GM21526 (cell line): ENCODE data around the gene MRPS5.

Experiments used
- ATAC-seq: cut with Tn5 transposase; IDR thresholded peaks from one replicate; pipeline ENCODE4 v1.9.1; 2021; ENCODE audit warnings: moderate library complexity; ENCODE audit not compliant: unreplicated experiment, low FRiP score

Gene MRPS5

DNA sequence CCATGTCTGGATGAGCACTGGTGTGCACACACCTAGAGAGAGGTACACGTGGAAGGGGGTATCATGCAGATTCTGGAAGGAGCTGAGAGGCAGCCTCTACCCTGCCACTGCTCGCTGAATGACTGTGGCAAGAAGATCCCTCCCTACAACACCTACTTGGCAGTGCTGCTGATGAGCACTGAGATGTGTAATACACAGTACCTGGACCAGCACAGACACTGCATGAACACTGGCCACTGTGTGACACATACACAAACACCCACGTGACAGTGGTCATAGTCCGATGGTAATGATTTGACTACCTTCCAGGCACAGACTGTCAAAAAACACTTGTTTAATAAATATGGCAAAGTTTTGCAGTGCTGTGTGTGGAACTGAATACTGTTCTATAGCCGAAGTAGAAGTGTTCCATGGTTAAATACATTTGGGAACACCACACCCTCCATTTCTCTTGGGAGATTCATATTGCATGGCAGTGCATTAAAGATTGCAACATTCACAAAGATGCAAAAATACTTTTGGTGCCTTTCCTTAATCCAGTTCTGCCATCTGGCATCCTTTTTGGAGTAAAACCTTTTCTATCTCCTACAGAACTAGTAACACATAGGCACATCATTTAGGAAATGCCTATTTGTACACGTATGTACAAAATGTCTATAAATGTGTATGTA is 29.6 kb downstream of the MRPS5 start:
- no peak for ATAC-seq

DNA sequence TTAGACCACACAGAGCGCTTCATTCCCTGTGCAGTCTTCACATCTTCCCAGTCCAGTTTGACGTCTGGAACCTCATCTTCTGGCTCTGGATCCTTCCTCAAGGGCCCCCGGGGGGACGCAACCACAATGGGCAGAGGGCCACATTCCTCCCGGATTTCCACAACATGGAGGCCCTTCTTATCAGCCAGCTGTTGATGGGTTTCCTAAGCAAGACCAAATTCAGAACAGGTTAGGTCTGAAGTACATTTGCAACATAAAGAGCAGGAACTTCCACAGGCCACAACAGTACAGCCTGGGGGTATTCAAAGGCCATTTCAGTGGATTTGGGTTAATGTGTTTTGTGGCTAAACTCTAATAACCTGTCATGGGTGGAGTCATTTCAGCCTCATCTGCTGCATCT is 34.2 kb downstream of the MRPS5 start:
- ATAC-seq: no peak

DNA sequence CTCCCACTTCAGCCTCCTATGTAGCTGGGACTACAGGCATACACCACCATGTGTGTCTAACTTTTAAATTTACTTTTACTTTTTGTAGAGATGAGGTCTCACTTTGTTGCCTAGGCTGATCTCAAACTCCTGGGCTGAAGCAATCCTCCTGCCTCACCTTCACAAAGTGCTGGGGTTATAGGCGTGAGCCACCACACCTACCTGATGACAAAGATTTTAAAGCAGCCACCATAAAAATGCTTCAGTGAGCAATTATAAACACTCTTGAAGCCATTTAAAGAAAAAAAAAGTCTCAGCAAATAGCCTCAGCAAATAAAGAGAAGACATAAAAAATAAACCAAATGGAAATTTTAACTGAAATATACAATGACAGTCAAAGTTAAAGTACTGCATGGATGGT is 35.6 kb downstream of the MRPS5 start:
- no peak for ATAC-seq

DNA sequence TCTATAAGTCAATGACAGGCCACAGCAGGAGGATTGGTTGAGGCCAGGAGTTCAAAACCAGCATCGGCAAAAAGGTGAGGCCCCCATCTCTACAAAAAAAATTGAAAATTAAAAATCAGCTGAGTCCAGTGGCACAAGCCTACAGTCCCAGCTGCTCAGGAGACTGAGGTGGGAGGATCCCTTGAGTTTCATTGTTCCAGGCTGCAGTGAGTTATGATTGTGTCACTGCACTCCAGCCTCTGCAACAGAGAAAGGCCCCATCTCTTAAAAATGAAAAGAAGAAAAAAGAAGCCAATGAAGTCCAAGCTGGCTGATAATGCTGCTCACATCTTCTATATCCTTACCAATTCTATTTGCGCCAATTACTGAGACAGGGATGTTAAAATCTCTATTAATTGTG is 39.1 kb downstream of the MRPS5 start:
- no peak for ATAC-seq

DNA sequence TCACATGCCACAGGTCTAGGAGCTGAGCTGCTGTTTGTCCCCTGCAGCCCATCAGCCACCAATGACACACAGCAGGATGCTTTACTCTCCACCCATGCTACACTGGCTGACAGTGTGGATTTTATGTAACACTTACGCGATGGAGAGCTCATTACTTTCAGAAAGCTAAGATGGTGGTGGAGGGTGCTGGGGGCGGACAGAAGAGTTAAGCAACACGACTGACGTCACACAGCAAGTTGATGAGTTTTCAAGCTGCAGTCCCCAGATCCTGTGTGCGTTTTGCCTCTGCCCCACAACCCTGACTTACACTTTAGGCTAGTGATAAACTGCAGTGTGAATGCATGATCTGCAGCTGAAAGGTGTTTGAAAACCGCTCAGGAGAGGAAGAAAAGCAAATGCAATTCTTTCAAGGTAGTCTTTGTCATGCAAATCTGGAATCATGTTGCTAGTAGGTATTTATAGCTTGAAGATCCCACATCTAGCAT is 42.4 kb downstream of the MRPS5 start:
- no peak for ATAC-seq

- no peak for ATAC-seq
Observed at GRCh38 chr2:95077861-95078603, 43.6 kb downstream of the MRPS5 start.

GRCh38 chr2:95077530-95077825 is 44.1 kb downstream of the MRPS5 start:
- ATAC-seq: no peak

DNA sequence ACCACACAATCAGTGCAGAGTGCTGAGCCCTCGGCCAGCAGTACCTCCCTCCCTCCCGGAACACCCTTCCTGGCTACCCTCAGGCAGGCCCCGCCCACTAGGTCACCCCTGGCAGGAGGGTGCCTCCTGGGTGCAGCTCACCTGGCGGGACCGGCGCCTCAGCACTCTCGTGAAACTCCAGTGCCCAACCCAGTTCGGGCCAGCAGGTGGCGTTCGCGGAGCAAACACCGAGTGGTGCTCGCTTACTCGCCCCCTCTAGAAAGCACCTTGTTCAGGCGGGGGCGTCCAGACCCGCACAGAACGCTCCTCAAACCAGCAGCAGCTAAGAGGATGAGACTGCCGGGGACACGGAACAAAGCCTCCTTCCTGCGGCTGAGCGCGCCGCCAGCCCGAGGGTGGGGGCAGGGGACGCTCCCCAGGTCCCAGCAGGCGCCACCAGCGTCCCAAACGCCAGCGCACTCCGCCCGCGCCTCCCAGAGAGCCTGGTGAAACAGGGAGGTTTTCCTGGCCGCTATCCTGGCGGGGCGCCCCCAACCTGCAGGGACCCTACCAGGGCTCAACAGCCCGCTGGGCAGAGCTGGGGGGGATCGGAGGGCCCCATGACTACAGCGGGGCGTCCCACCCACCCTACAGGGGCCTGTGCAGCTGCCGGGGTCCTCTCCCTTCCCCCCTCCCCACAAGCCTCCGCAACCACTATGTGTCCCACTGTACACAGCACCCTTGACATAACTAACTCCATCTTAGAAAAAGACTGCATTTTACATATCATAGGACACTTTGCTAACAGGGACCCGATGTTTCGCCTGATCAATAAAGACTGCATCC is 44.7 kb downstream of the MRPS5 start:
- ATAC-seq: peak; percentile 84

DNA sequence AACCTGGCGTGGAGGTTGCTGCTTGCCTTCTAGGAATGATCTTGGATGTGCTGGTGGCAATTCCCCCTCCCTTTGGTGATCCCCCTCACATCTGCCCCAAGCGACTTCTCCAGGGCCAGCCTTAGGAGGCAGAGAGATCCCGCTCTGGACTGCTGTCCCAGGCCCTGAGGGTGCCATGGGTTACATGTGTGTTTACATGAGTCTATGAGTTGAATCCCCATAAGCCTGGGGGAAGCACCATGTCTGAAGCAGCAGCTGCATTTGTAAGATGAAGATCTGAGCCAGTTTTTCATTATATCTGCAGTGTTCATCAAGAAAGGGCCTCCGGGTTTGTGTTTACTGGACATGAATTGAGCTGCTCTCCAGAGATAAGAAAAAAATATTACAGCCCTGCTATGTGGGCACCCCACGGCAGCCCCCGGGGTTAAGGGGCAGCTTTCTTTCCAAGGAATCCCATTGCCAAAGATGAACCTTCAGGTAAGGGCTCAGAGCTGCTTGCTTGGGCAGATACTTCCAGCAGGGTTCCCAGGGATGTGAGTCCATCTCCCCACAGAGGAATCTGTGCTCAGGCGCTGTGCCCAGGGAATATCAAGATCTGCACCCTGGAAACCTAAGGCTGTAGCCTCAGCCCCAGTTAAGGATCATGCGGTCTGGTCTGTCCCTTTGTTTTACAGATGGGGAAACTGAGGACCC is 46.0 kb downstream of the MRPS5 start:
- ATAC-seq: no peak

- ATAC-seq: no peak
Observed at GRCh38 chr2:95074663-95075439, 46.8 kb downstream of the MRPS5 start.

GRCh38 chr2:95073856-95074662 is 47.5 kb downstream of the MRPS5 start:
- ATAC-seq: no peak

GRCh38 chr2:95072424-95072823 is 49.2 kb downstream of the MRPS5 start:
- ATAC-seq: no peak

DNA sequence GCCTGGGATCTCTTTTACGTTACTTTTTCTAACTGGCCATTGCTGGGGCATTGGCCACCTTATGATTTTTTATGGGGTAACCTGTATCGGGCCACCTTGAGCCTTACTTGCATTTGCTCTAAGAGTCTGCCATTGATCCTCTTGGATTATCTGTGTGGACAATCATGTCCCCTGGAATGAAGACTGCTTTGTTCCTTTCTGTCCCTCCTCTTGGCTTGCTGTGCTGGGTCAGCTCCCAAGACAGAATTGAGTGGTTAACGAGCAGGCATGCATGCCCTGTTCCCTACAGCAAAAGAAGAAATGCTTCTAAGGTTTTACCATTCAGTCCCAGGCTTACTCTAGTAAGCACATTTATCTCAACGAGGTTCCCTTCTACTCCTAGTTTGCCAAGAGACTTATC is 49.8 kb downstream of the MRPS5 start:
- ATAC-seq: no peak

DNA sequence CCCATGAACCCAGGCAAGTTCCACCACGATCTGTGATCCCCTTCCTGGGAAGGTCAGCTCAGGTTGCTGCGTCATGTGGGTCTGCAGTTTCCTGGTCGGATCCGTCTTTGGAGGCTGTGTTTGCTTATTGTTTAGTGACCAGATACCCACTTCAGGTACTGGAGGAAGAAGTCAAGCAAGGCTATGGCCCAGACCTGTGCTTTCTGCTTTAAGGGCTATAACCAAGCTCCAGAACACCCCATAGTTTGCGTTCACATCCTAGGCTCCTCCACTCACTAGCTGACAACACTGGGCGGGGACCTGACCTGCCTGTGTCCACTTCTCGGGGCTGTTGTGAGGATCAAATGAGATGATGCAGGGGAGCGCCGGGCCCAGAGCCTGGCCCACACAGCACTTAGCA is 52.1 kb downstream of the MRPS5 start:
- no peak for ATAC-seq

GRCh38 chr2:95068256-95068655 is 53.4 kb downstream of the MRPS5 start:
- no peak for ATAC-seq

DNA sequence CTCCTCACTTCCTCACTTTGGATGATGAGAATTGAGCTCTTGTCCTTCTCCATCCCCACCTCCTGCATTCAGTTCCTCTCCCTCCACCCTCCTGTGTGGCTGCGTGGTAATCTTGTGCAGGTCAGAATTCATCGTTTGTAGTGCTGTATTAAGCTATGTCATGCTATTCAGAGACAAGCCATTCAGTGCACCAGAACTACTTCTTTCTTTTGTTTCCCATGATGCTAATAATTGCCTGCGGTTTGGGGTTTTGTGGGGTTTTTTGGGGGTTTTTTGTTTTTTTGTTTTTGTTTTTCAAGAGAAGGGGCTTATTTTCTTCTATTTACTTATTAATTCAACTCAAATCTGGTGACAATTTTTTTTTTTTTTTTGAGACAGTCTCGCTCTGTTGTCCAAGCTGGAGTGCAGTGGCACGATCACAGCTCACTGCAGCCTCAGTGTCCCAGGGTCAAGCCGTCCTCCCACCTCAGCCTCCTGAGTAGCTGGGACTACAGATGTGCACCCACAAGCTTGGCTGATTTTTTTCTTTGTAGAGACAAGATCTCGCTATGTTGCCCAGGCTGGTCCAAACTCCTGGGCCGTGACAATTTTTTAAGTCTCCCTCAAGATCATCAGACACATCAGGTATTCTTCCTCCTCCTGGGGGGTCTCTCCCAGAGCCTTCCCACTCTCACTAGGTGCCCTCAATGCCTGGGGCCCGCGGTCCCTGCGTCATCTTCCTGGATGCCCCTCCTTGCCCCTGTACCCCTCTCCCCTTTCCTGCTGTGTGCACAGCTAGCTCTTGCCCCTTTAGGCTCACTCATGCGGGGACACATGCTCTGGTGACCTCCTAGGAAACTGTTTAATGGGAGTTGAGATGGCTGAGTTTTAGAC is 58.3 kb downstream of the MRPS5 start:
- peak; percentile 72 for ATAC-seq

DNA sequence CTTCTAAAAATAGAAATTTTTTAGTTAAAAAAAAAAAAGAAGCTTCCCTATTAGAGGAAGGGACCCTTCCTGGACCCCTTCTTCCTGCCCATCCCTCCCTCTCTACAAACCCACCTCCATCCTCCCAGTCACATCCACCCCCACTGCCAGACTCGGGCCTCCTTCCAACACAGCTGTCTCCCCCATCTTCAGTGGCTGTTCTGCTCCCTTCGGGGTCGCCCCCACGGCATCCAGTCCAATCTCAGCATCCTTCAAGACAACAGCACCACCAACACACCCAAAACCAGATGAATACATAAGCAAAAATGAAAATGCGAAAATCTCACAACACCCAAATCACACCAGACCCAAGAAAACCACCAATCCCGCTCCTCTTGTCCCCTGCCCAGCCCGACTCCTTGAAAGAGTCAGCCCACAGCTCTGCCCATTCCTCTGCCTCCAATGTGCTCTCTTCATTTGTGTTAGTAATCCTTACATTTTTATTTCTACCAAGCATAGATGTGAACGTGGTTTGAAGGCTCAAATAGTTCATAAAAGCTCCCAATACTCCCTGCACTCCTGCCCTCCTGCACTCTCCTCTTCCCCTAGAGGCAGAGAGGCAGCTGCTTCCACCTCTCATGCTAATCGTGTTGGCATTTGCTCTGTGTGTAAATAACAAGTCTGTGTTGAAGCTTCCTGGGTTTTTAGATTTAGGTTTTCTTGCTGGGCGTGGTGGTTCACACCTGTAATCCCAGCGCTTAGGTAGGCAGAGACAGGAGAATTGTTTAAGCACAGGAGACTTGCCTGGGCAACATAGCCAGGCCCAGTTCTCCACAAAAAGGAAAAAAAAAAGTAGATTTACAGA is 59.1 kb downstream of the MRPS5 start:
- peak; percentile 25 for ATAC-seq
